Measurements from ENCODE around the gene ROCK2. TPM values are rescaled to one million over a fixed set of nuclear protein-coding genes. Genes with fewer than 3 reads are reported as not detected.

ROCK2 gene
- total and polyA plus RNA-seq, 7 donors, result 15.2 to 74.8 (median 43.5) TPM

GRCh38 chr2:11187731-11188130 lies 156.7 kb downstream of the ROCK2 start:
- no peak for DNase-seq
- peaks cover 0 to 66% (median 15%) of the 10 kb centered on the region in 4 donors for H3K36me3 ChIP-seq
- no peaks in the 10 kb centered on the region for H3K4me1 ChIP-seq
- H3K27me3 ChIP-seq, result no peaks in the 10 kb centered on the region
- 89 to 91% methylated on average over 2 of the region's 2 CpGs for whole genome bisulfite sequencing, 2 donors
- TF ChIP-seq POLR2AphosphoS5 (IDR thresholded peaks at IDR 0.05) (no peak), POLR2A (IDR thresholded peaks at IDR 0.05) (no peak), EP300 (IDR thresholded peaks at IDR 0.05) (no peak), CTCF (IDR thresholded peaks at IDR 0.05) (no peak)
- H3K27ac ChIP-seq, result no peak overlapping the region
- H3K4me3 ChIP-seq, result no peak overlapping the region
- intact Hi-C loops (cut with DNase I), result no loop called here
- no peaks in the 10 kb centered on the region for H3K9me3 ChIP-seq

- Histone ChIP-seq H3K27ac (no peak overlapping the region), H3K36me3 (peaks cover 0 to 66% (median 11%) of the 10 kb centered on the region in 4 donors), H3K4me1 (no peaks in the 10 kb centered on the region), H3K27me3 (no peaks in the 10 kb centered on the region), H3K4me3 (no peak overlapping the region), H3K9me3 (no peaks in the 10 kb centered on the region)
- WGBS, 2 donors, result 94 to 95% methylated on average over 7 of the region's 7 CpGs
- DNase-seq, result no peak
- TF ChIP-seq POLR2AphosphoS5 (IDR thresholded peaks at IDR 0.05), result no peak
- no peak for TF ChIP-seq POLR2A (IDR thresholded peaks at IDR 0.05)
- TF ChIP-seq EP300 (IDR thresholded peaks at IDR 0.05), result no peak
- TF ChIP-seq CTCF (IDR thresholded peaks at IDR 0.05), result no peak
- intact Hi-C loops (cut with DNase I), result no loop called here
These were observed 157.3 kb downstream of the ROCK2 start for GRCh38 chr2:11187083-11187619.

GRCh38 chr2:11186145-11186544 lies 158.3 kb downstream of the ROCK2 start:
- intact Hi-C loops (cut with DNase I), result no loop called here
- no peak overlapping the region for H3K4me3 ChIP-seq
- WGBS, 2 donors, result 95 to 97% methylated on average over 6 of the region's 6 CpGs
- H3K27me3 ChIP-seq, result no peaks in the 10 kb centered on the region
- H3K27ac ChIP-seq, result no peak overlapping the region
- H3K4me1 ChIP-seq, result no peaks in the 10 kb centered on the region
- DNase-seq, result no peak
- no peaks in the 10 kb centered on the region for H3K9me3 ChIP-seq
- TF ChIP-seq EP300 (IDR thresholded peaks at IDR 0.05) (no peak), POLR2AphosphoS5 (IDR thresholded peaks at IDR 0.05) (no peak), POLR2A (IDR thresholded peaks at IDR 0.05) (no peak), CTCF (IDR thresholded peaks at IDR 0.05) (no peak)
- peaks cover 0 to 66% (median 6%) of the 10 kb centered on the region in 4 donors for H3K36me3 ChIP-seq

- DNase-seq, result no peak
- Histone ChIP-seq H3K36me3 (peaks cover 0 to 46% (median 6%) of the 10 kb centered on the region in 4 donors), H3K27me3 (no peaks in the 10 kb centered on the region), H3K9me3 (no peaks in the 10 kb centered on the region), H3K27ac (no peak overlapping the region), H3K4me1 (no peaks in the 10 kb centered on the region), H3K4me3 (no peak overlapping the region)
- 98% methylated on average over 2 of the region's 2 CpGs for WGBS, 2 donors
- TF ChIP-seq POLR2A (IDR thresholded peaks at IDR 0.05) (no peak), POLR2AphosphoS5 (IDR thresholded peaks at IDR 0.05) (no peak), EP300 (IDR thresholded peaks at IDR 0.05) (no peak), CTCF (IDR thresholded peaks at IDR 0.05) (no peak)
- intact Hi-C loops (cut with DNase I), result no loop called here
These were observed 161.5 kb downstream of the ROCK2 start for GRCh38 chr2:11182951-11183350.

GRCh38 chr2:11180653-11181052 lies 163.8 kb downstream of the ROCK2 start:
- Histone ChIP-seq H3K27ac (no peak overlapping the region), H3K36me3 (peaks cover 0 to 32% (median 6%) of the 10 kb centered on the region in 4 donors), H3K9me3 (no peaks in the 10 kb centered on the region), H3K4me3 (no peak overlapping the region), H3K27me3 (no peaks in the 10 kb centered on the region), H3K4me1 (no peaks in the 10 kb centered on the region)
- DNase-seq, result no peak
- 89% methylated on average over 6 of the region's 6 CpGs for WGBS, 2 donors
- intact Hi-C loops (cut with DNase I), result no loop called here
- TF ChIP-seq CTCF (IDR thresholded peaks at IDR 0.05), result no peak
- no peak for TF ChIP-seq POLR2A (IDR thresholded peaks at IDR 0.05)
- no peak for TF ChIP-seq POLR2AphosphoS5 (IDR thresholded peaks at IDR 0.05)
- no peak for TF ChIP-seq EP300 (IDR thresholded peaks at IDR 0.05)

All from sigmoid colon (tissue), 7 donors.